Mesodermal cell (in vitro differentiated cells): ENCODE data around the gene ADCY7.

ENCODE experiments used
- H3K27ac ChIP-seq: 2 replicates; pipeline ENCODE4 v1.7.0; 2013; ENCODE audit warnings: mild to moderate bottlenecking, low read depth, low read length, moderate library complexity; ENCODE audit not compliant: severe bottlenecking
- H3K36me3 ChIP-seq: 2 replicates; pipeline ENCODE4 v1.7.1; 2013; ENCODE audit warnings: mild to moderate bottlenecking, low read length, moderate library complexity; ENCODE audit not compliant: control insufficient read depth, insufficient read depth
- H3K4me1 ChIP-seq: one replicate; pipeline ENCODE4 v1.7.1; 2013; ENCODE audit warnings: mild to moderate bottlenecking, low read length; ENCODE audit not compliant: insufficient read depth, control insufficient read depth, poor library complexity, severe bottlenecking
- H3K4me3 ChIP-seq: 2 replicates; pipeline ENCODE4 v1.7.0; 2013; ENCODE audit warnings: low read length, control low read depth, mild to moderate bottlenecking; ENCODE audit not compliant: insufficient read depth, poor library complexity, severe bottlenecking; ENCODE audit errors: extremely low read depth
- H3K9me3 ChIP-seq: 2 replicates; pipeline ENCODE4 v1.7.1; 2013; ENCODE audit warnings: mild to moderate bottlenecking, low read length, moderate library complexity; ENCODE audit not compliant: control insufficient read depth
- WGBS, 2 experiments: methylation state at CpG; one replicate each; pipeline ENCODE4 v1.1.5; 2013; ENCODE audit warnings: missing lambda C conversion rate in 2 of 2; ENCODE audit not compliant: insufficient coverage in 2 of 2; 5-methylcytosine and 5-hydroxymethylcytosine counted together

ADCY7 gene

GRCh38 chr16:50354082-50354481 is 87.7 kb downstream of the ADCY7 start:
- Histone ChIP-seq H3K4me3 (no peak overlapping the region), H3K27ac (no peak overlapping the region), H3K4me1 (no peaks in the 10 kb centered on the region), H3K9me3 (no peaks in the 10 kb centered on the region), H3K36me3 (peaks cover 70% of the 10 kb centered on the region)
- no CpG with 5 or more reads among the region's 1 CpG for WGBS, 2 experiments

DNA sequence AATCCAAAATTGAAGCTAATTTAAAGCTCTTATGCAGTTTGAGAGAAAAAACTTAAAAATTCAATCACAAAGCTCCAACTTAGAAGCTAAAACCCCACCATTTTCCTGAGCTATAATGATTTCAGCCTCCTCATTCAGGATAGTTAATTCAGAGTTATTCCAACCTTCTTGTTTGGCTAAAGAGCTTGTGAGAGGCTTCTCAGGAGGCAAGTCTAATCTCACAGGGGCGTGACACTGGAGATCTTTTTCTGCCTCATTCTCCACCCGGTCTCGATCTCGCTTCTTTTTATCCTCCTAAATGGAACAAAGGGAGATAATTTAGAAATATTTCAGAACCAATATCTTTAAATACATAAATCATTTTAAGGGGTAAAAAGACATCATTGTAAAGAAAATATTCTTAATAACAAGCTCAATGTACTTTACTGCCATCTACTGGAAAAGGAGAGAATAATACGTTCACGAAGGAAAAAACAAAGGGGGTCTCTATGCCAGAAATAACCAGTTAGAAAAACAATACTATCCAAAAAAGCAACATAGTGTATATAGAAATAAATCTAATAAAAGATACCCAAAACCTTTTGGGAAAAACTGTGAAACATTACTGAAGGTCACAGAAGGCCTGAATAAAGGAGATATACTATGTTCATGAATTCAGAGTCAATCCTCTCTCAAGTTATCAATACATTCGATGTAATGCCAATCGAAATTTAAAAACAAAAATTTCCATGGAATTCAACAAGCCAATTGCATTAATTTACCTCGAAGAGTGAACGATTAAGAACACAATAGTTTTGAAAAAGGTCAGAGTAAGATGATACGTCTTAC is 88.5 kb downstream of the ADCY7 start:
- peaks cover 70% of the 10 kb centered on the region for H3K36me3 ChIP-seq
- H3K9me3 ChIP-seq, result no peaks in the 10 kb centered on the region
- no peak overlapping the region for H3K4me3 ChIP-seq
- WGBS, 2 experiments, result 88% methylated on average over 2 of the region's 11 CpGs; no CpG with 5 or more reads in 1 of the 2 experiments
- no peaks in the 10 kb centered on the region for H3K4me1 ChIP-seq
- H3K27ac ChIP-seq, result no peak overlapping the region

DNA sequence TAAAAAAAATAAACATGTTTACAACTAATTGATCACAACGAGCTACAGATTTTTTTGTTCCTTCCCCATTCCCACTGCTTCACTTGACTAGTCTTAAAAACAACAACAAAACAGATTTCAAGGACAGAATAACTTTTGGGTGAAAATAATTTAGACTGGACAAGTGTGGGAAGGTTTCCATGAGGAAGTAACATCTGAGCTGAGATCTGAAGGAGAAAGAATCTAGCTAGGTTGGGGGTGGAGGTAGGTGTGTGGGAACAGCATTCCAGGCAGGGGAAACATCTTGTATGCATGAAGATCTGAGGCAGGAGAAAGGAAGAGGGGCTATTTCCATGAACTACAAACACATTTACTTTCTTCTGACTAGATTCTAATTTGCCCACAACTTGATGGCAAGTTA is 93.3 kb downstream of the ADCY7 start:
- no CpG with 5 or more reads among the region's 1 CpG for WGBS, 2 experiments
- peaks cover 78% of the 10 kb centered on the region for H3K36me3 ChIP-seq
- no peaks in the 10 kb centered on the region for H3K9me3 ChIP-seq
- no peak overlapping the region for H3K4me3 ChIP-seq
- no peak overlapping the region for H3K27ac ChIP-seq
- H3K4me1 ChIP-seq, result no peaks in the 10 kb centered on the region

DNA sequence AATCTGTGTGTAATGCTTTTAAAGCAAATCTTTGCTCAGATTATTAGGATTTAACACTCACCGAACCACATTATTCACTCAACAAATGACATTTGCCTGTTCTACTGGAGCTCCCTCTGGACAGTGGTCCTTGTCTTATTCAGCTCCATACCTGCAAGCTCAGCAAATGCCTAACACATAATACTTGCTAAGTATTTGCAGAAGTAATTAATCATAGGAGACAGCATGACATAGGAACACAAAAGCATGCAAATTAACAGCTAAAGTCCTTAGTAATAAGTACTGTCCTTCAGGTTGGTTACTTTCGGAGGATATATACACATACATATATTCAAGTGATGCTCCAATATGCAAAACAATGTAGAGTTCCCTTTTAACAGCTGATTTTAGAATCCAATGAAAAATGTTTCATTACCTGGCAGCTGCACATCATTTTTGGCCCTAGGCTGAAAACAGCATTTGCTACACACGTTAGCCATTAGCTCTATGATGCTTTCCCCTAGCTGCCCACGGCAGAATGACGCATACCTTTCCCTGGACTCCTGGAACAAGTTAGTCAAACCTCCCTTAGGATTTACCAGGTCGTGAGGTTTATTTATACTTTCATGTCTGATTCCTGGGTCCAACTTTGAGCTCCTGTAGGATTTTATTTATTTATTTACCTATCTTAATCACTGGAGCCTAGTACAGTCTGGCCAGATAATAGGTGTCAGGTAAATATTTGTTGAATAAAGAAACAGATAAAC is 93.9 kb downstream of the ADCY7 start:
- H3K9me3 ChIP-seq, result no peaks in the 10 kb centered on the region
- H3K4me3 ChIP-seq, result no peak overlapping the region
- H3K27ac ChIP-seq, result no peak overlapping the region
- H3K36me3 ChIP-seq, result peaks cover 82% of the 10 kb centered on the region
- WGBS, 2 experiments, result 87 to 96% methylated on average over 4 to 5 of the region's 6 CpGs
- H3K4me1 ChIP-seq, result no peaks in the 10 kb centered on the region

GRCh38 chr16:50360779-50361178 is 94.4 kb downstream of the ADCY7 start:
- Histone ChIP-seq H3K4me3 (no peak overlapping the region), H3K9me3 (no peaks in the 10 kb centered on the region), H3K27ac (no peak overlapping the region), H3K36me3 (peaks cover 88% of the 10 kb centered on the region), H3K4me1 (no peaks in the 10 kb centered on the region)
- WGBS, 2 experiments, result 80 to 100% methylated on average over 1 of the region's 3 CpGs

DNA sequence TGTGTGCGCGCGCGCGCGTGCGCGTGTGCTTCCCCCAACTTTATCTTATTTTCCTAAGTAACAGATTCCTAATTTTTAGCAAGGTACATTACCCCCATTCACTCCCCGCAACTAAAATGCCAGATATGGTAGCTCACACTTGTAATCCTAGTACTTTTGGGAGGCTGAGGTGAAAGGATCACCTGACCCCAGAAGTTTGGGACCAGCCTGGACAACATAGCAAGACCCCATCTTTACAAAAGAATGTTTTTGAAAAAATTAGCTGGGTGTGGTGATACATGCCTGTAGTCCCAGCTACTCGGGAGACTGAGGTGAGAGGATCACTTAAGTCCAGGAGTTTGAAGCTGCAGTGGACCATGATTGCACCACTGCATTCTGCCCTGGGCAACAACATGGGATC is 97.3 kb downstream of the ADCY7 start:
- Histone ChIP-seq H3K4me3 (no peak overlapping the region), H3K9me3 (no peaks in the 10 kb centered on the region), H3K4me1 (peaks cover 5% of the 10 kb centered on the region), H3K36me3 (peaks cover 81% of the 10 kb centered on the region), H3K27ac (no peak overlapping the region)
- WGBS, 2 experiments, result 100% methylated on average over 1 of the region's 10 CpGs; no CpG with 5 or more reads in 1 of the 2 experiments

DNA sequence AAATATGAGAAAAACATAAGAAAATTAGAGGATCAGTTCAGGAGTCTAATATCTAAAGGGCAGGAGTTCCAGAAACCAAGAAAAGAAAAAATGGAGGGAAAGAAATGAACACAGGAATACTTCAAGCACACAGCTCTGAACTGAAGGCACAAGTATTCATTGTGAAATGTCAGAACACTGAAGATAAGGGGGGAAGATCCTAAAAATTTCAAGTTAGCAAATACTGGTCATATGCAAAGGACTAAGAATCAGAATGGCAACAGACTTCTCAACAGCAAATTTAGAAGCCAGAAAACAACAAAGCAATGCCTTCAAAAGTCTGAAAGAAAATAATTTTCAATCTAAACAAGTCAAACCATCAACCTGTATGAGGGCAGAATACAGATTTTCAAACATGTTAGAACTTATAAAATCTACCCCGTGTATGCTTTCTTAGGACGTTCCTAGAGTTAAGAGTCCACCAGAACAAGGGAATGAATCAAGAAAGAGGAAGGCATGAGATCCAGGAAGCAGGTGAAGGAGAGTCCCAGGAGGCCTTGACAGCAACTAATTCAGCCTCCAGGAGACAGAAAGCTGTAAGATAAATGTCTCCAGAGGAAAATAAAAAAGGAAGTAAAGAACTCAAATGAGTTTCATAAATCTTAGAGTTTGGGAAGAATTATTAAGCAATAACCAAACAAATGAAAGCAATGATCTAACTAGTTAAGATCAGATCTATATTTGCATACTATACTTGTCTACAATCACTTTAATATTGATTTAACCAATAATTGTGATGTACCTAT is 99.6 kb downstream of the ADCY7 start:
- Histone ChIP-seq H3K36me3 (peaks cover 60% of the 10 kb centered on the region), H3K4me1 (peaks cover 9% of the 10 kb centered on the region), H3K4me3 (no peak overlapping the region), H3K27ac (no peak overlapping the region), H3K9me3 (peaks cover 3% of the 10 kb centered on the region)
- 83% methylated on average over 1 of the region's 2 CpGs; no CpG with 5 or more reads in 1 of the 2 experiments for WGBS, 2 experiments
